ENCODE data around the gene UACA.

Gene UACA

DNA sequence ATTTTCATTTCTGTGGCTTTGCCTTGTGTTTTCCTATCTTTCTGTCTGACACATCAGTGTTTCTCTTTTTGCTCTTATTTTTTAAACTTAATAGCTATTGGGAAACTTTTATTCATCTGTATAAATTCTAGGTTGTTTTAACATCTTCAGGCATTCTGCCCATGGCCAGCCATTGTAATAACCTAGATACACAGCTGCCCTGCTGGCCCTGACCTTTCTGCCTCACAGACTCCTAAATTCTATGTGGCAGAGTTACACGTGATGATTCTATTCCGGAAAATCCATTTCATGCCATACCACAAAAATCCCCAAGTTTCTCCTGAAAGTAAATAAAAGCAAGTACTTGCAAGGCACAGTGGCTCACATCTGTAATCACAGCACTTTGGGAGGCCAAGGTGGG is 150.1 kb downstream of the UACA start:
- H3K4me3 ChIP-seq (ENCODE audit: low read depth, low read length), result no peak overlapping the region
- no peak for TF ChIP-seq CTCF (IDR thresholded peaks at IDR 0.05; ENCODE audit: low read depth, low read length)

- TF ChIP-seq CTCF (IDR thresholded peaks at IDR 0.05; ENCODE audit: low read depth, low read length), result no peak
- no peak overlapping the region for H3K4me3 ChIP-seq (ENCODE audit: low read depth, low read length)
These were observed 152.1 kb downstream of the UACA start for GRCh38 chr15:70611286-70611685.

- TF ChIP-seq CTCF (IDR thresholded peaks at IDR 0.05; ENCODE audit: low read depth, low read length), result no peak
- no peak overlapping the region for H3K4me3 ChIP-seq (ENCODE audit: low read depth, low read length)
These were observed 152.8 kb downstream of the UACA start for GRCh38 chr15:70610541-70610940.

DNA sequence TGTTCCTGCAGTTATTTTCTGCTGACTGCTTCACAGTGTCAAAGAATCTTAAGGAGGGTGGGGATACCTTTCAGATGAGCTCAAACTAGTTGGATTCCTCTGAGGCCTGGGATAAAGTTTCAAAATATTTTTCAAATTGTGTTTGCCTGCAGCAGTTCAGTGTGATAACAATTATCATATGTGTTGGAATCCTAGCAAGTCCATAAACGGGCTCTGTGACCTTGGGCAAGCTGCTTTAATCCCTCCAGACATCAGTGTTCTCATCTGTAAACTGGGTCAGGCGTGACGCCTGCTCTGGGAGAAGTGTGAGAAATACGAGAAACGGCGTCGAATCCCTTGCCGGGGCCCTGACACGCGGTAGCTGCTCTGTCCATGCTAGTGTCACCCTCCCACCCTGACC is 153.5 kb downstream of the UACA start:
- no peak overlapping the region for H3K4me3 ChIP-seq (ENCODE audit: low read depth, low read length)
- TF ChIP-seq CTCF (IDR thresholded peaks at IDR 0.05; ENCODE audit: low read depth, low read length), result no peak

- H3K4me3 ChIP-seq (ENCODE audit: low read depth, low read length), result no peak overlapping the region
- TF ChIP-seq CTCF (IDR thresholded peaks at IDR 0.05; ENCODE audit: low read depth, low read length), result no peak
These were observed 155.2 kb downstream of the UACA start for GRCh38 chr15:70608144-70608543.

DNA sequence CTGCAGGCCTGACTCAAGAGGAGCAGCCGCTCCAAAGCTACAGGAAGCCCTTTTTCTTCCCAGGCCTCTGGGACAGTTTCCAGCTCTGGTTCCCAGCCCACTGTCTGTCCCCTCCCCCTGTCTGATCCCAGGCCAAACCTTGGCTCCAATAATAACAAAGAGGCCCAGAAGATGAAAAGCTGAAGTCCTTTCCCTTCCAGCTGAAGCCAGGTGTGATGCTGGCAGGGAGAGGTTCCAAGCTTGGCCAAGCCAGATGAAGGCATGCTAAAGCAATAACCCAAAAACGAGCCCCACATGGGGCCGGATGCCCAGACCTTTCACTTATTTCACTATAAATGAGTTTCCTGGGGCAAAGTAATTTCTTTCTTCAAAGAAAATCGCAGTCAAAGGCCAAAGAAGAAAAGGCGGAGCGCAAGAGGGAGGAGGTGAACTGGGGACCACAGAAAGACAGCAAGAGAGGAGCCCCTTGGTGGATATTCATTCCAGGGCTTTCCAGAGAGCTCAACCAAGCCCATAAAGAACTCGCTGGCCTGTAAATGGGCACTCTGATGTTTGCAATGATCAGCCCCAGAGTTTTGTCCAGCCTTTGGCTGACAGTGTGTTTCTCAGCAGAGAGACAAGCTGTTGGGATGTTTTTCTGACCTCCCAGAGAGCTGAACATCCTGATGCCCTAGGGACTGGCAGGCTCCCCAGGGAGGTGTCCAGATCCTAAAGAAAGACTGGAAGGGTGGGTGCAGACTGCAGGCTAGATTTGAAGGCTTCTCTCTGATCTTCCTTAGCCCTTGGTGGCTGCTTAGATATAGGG is 157.6 kb downstream of the UACA start:
- no peak for TF ChIP-seq CTCF (IDR thresholded peaks at IDR 0.05; ENCODE audit: low read depth, low read length)
- H3K4me3 ChIP-seq (ENCODE audit: low read depth, low read length), result no peak overlapping the region

- H3K4me3 ChIP-seq (ENCODE audit: low read depth, low read length), result no peak overlapping the region
- no peak for TF ChIP-seq CTCF (IDR thresholded peaks at IDR 0.05; ENCODE audit: low read depth, low read length)
These were observed 158.6 kb downstream of the UACA start for GRCh38 chr15:70604666-70605315.
